Uterus (tissue), 4 donors: ENCODE results near the gene PCSK9. TPM values are rescaled to one million over a fixed set of nuclear protein-coding genes. Genes with fewer than 3 reads are reported as not detected.

ENCODE experiments used
- DNase-seq, 2 donors: peaks; one replicate each; pipeline ENCODE4 v3.0.0-alpha.2; 2019 to 2020
- H3K27ac ChIP-seq, 2 donors: fragments of 200-600 bp; sonication (generic); 1 replicate in 1 of 2; 2 replicates in 1 of 2; pipeline ENCODE4 v1.5.1; 2016 to 2018
- H3K27me3 ChIP-seq, 2 donors: fragments of 200-600 bp; sonication (generic); one replicate each; pipeline ENCODE4 v1.5.1; 2018 to 2019; ENCODE audit warnings: control low read depth in 1 of 2
- H3K36me3 ChIP-seq, 2 donors: fragments of 200-600 bp; sonication (generic); one replicate each; pipeline ENCODE4 v1.5.1; 2019; ENCODE audit warnings: control low read depth in 1 of 2
- H3K4me1 ChIP-seq, 2 donors: fragments of 200-600 bp; sonication (generic); one replicate each; pipeline ENCODE4 v1.5.1; 2018 to 2019; ENCODE audit warnings: control low read depth in 1 of 2
- H3K4me3 ChIP-seq, 2 donors: fragments of 200-600 bp; sonication (generic); 1 replicate in 1 of 2; 2 replicates in 1 of 2; pipeline ENCODE4 v1.5.1; 2018 to 2019; ENCODE audit warnings: mild to moderate bottlenecking in 1 of 2
- H3K9me3 ChIP-seq, 2 donors: fragments of 200-600 bp; sonication (generic); one replicate each; pipeline ENCODE4 v1.5.1; 2019; ENCODE audit warnings: control low read depth in 1 of 2
- CTCF ChIP-seq, 4 experiments: fragments of 200-600 bp in 2 of 4; fragments of 450-650 bp in 2 of 4; sonication (generic) in 2 of 4; IDR thresholded peaks; one replicate each; pipeline ENCODE4 v1.5.1; 2016 to 2019; ENCODE audit warnings: antibody characterized with exemption in 4 of 4, mild to moderate bottlenecking in 2 of 4, moderate library complexity in 1 of 4
- POLR2A ChIP-seq, 2 donors: fragments of 450-650 bp; IDR thresholded peaks; one replicate each; pipeline ENCODE4 v1.6.1; 2016; ENCODE audit warnings: antibody characterized with exemption in 2 of 2, mild to moderate bottlenecking in 1 of 2, moderate library complexity in 1 of 2
- intact Hi-C: fragments of 100-400 bp; cut with DNase I; formaldehyde crosslinking; loops from one replicate; pipeline ENCODE4 v1.15.1; 2023; ENCODE audit warnings: low total_unique reads
- total RNA-seq, 4 donors: library from RNA; depleted of rRNA in 3 of 4; stranded (reverse); fragments of >200 nt in 3 of 4; gene quantifications; one replicate each; pipeline versions ENCODE4 v1.1.0 to v1.2.4, GENCODE V29; 2014 to 2023
- donor health status: DM: yes; HTN: yes; CAD: no.

Gene PCSK9
- total RNA-seq, 4 donors from 2014 or later, result 2.9 TPM; not detected in 3

- H3K27me3 ChIP-seq, result no peaks in the 10 kb centered on the region
- H3K36me3 ChIP-seq, result no peaks in the 10 kb centered on the region
- H3K4me1 ChIP-seq, result no peaks in the 10 kb centered on the region
- H3K9me3 ChIP-seq, result no peaks in the 10 kb centered on the region
- H3K27ac ChIP-seq, result no peak overlapping the region
- DNase-seq, result no peak
- TF ChIP-seq CTCF (IDR thresholded peaks at IDR 0.05), result no peak
- no peak for TF ChIP-seq POLR2A (IDR thresholded peaks at IDR 0.05)
- no peak overlapping the region for H3K4me3 ChIP-seq
- intact Hi-C loops, result no loop called here
Observed at GRCh38 chr1:55048453-55049270, 9.3 kb downstream of the PCSK9 start.

- no peak for DNase-seq
- Histone ChIP-seq H3K4me3 (no peak overlapping the region), H3K9me3 (no peaks in the 10 kb centered on the region), H3K27me3 (no peaks in the 10 kb centered on the region), H3K27ac (no peak overlapping the region), H3K36me3 (no peaks in the 10 kb centered on the region), H3K4me1 (no peaks in the 10 kb centered on the region)
- TF ChIP-seq POLR2A (IDR thresholded peaks at IDR 0.05), result no peak
- TF ChIP-seq CTCF (IDR thresholded peaks at IDR 0.05), result no peak
- intact Hi-C loops, result no loop called here
Observed at GRCh38 chr1:55049271-55049913, 10.0 kb downstream of the PCSK9 start.

GRCh38 chr1:55049914-55050278 lies 10.5 kb downstream of the PCSK9 start:
- intact Hi-C loops, result no loop called here
- H3K9me3 ChIP-seq, result no peaks in the 10 kb centered on the region
- H3K27ac ChIP-seq, result no peak overlapping the region
- H3K27me3 ChIP-seq, result no peaks in the 10 kb centered on the region
- TF ChIP-seq CTCF (IDR thresholded peaks at IDR 0.05) (no peak), POLR2A (IDR thresholded peaks at IDR 0.05) (no peak)
- H3K4me3 ChIP-seq, result no peak overlapping the region
- no peaks in the 10 kb centered on the region for H3K36me3 ChIP-seq
- H3K4me1 ChIP-seq, result no peaks in the 10 kb centered on the region
- no peak for DNase-seq

- DNase-seq, result no peak
- no peaks in the 10 kb centered on the region for H3K27me3 ChIP-seq
- H3K36me3 ChIP-seq, result no peaks in the 10 kb centered on the region
- H3K4me3 ChIP-seq, result no peak overlapping the region
- no peaks in the 10 kb centered on the region for H3K4me1 ChIP-seq
- H3K27ac ChIP-seq, result no peak overlapping the region
- no peaks in the 10 kb centered on the region for H3K9me3 ChIP-seq
- intact Hi-C loops, result no loop called here
- TF ChIP-seq CTCF (IDR thresholded peaks at IDR 0.05), result no peak
- TF ChIP-seq POLR2A (IDR thresholded peaks at IDR 0.05), result no peak
Observed at GRCh38 chr1:55050283-55050682, 10.9 kb downstream of the PCSK9 start.

GRCh38 chr1:55051169-55051568 lies 11.8 kb downstream of the PCSK9 start:
- TF ChIP-seq CTCF (IDR thresholded peaks at IDR 0.05), result no peak
- TF ChIP-seq POLR2A (IDR thresholded peaks at IDR 0.05), result no peak
- H3K27ac ChIP-seq, result no peak overlapping the region
- H3K9me3 ChIP-seq, result no peaks in the 10 kb centered on the region
- DNase-seq, result no peak
- H3K27me3 ChIP-seq, result no peaks in the 10 kb centered on the region
- intact Hi-C loops, result no loop called here
- H3K4me1 ChIP-seq, result no peaks in the 10 kb centered on the region
- H3K4me3 ChIP-seq, result no peak overlapping the region
- no peaks in the 10 kb centered on the region for H3K36me3 ChIP-seq
